NT2/D1 (cell line): Measurements from ENCODE around the gene SH3PXD2B.

ENCODE experiments used
- SUZ12 ChIP-seq: IDR thresholded peaks from 2 replicates; pipeline ENCODE4 v1.6.1; 2011; ENCODE audit not compliant: insufficient read length, insufficient read depth; ENCODE audit errors: extremely low read depth
- YY1 ChIP-seq: IDR thresholded peaks from 2 replicates; pipeline ENCODE4 v1.6.1; 2011; ENCODE audit not compliant: insufficient read length, insufficient read depth
- ZNF274 ChIP-seq: IDR thresholded peaks from 2 replicates; pipeline ENCODE4 v1.6.1; 2011; ENCODE audit warnings: mild to moderate bottlenecking, low read depth, low read length

- no peak for TF ChIP-seq SUZ12
- no peak for TF ChIP-seq YY1
- TF ChIP-seq ZNF274 = no peak
These were observed 11.7 kb upstream of the SH3PXD2B start for GRCh38 chr5:172466062-172466461.
